Measurements from ENCODE around the gene SPAG9. TPM values are rescaled to one million over a fixed set of nuclear protein-coding genes. Genes with fewer than 3 reads are reported as not detected.

Gene SPAG9
- total and polyA plus RNA-seq, 2 donors from 2014 or later = 15.4 to 93.3 TPM

DNA sequence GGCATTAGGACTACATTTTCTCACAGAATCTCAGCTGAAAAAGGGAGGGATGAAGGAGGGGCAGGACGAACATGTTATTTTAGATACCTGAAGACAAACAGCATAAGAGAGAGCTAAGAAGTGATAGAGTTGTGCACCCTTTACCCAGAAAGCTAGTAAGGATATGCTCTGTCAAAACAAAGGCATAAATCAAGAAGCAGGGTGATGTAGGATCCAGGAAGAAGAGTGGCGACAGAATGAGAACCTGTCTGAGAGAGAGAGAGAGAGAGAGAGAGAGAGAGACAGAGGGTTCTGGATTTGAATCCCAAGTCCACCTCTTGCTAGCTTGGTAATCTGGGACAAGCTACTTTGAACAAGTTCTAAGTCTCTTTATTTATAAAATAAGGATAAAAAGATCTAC, 103.4 kb downstream of the SPAG9 start:
- TF ChIP-seq, protein P1, sequence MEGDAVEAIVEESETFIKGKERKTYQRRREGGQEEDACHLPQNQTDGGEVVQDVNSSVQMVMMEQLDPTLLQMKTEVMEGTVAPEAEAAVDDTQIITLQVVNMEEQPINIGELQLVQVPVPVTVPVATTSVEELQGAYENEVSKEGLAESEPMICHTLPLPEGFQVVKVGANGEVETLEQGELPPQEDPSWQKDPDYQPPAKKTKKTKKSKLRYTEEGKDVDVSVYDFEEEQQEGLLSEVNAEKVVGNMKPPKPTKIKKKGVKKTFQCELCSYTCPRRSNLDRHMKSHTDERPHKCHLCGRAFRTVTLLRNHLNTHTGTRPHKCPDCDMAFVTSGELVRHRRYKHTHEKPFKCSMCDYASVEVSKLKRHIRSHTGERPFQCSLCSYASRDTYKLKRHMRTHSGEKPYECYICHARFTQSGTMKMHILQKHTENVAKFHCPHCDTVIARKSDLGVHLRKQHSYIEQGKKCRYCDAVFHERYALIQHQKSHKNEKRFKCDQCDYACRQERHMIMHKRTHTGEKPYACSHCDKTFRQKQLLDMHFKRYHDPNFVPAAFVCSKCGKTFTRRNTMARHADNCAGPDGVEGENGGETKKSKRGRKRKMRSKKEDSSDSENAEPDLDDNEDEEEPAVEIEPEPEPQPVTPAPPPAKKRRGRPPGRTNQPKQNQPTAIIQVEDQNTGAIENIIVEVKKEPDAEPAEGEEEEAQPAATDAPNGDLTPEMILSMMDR (IDR thresholded peaks at IDR 0.05; ENCODE audit: borderline replicate concordance, extremely low read depth, insufficient read depth) = no peak
- Histone ChIP-seq H3K4me1 (ENCODE audit: control insufficient read depth in 2 of 3, insufficient read depth in 2 of 3, low read depth in 1 of 3, low read length in 3 of 3) (peaks cover 0 to 2% (median 0%) of the 10 kb centered on the region in 3 donors), H3K9me3 (ENCODE audit: control insufficient read depth in 2 of 3, insufficient read depth in 1 of 3, low read length in 3 of 3) (no peaks in the 10 kb centered on the region), H3K27ac (ENCODE audit: low read depth in 2 of 2, low read length in 2 of 2) (no peak overlapping the region), H3K36me3 (ENCODE audit: control insufficient read depth in 2 of 3, insufficient read depth in 3 of 3, low read length in 3 of 3) (peaks cover 2 to 15% (median 13%) of the 10 kb centered on the region in 3 donors), H3K9ac (ENCODE audit: low read length in 3 of 3) (no peak overlapping the region), H3K4me3 (ENCODE audit: low read length in 3 of 3) (no peak overlapping the region), H3K27me3 (ENCODE audit: control insufficient read depth, insufficient read depth, low read length) (no peaks in the 10 kb centered on the region)
- DNase-seq (no peak), FAIRE-seq (no peak)
- intact Hi-C loops (cut with DNase I) = no loop called here

GRCh38 chr17:51016099-51016498, 104.6 kb downstream of the SPAG9 start:
- intact Hi-C loops (cut with DNase I) = no loop called here
- Histone ChIP-seq H3K9ac (ENCODE audit: low read length in 3 of 3) (no peak overlapping the region), H3K27me3 (ENCODE audit: control insufficient read depth, insufficient read depth, low read length) (no peaks in the 10 kb centered on the region), H3K9me3 (ENCODE audit: control insufficient read depth in 2 of 3, insufficient read depth in 1 of 3, low read length in 3 of 3) (no peaks in the 10 kb centered on the region), H3K4me1 (ENCODE audit: control insufficient read depth in 2 of 3, insufficient read depth in 2 of 3, low read depth in 1 of 3, low read length in 3 of 3) (peaks cover 0 to 2% (median 0%) of the 10 kb centered on the region in 3 donors), H3K27ac (ENCODE audit: low read depth in 2 of 2, low read length in 2 of 2) (no peak overlapping the region), H3K36me3 (ENCODE audit: control insufficient read depth in 2 of 3, insufficient read depth in 3 of 3, low read length in 3 of 3) (peaks cover 2 to 15% (median 13%) of the 10 kb centered on the region in 3 donors), H3K4me3 (ENCODE audit: low read length in 3 of 3) (no peak overlapping the region)
- DNase-seq = peak in 1 of 5 donors; percentile 29
- FAIRE-seq = no peak
- TF ChIP-seq, protein P1 (IDR thresholded peaks at IDR 0.05; ENCODE audit: borderline replicate concordance, extremely low read depth, insufficient read depth) = no peak

DNA sequence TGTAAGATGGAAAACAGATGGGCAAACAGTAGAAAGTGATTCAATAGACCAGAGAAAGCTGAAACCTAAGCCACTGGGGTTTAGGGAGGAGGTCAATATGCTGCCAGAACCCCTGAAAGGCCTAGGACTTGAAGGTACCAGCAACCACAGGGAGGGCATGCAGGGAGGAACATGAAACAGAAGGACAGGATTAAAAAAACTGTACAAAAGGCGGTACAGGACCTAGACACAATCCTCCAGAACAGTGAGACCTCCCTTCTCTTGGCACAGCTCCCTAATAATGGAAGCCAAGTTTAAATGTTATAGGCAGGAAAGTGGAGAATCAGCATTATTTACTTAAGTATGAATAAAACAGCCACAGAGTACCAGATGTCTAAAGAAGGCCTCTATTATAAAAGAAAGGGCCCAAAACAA, 105.5 kb downstream of the SPAG9 start:
- no peaks in the 10 kb centered on the region for H3K27me3 ChIP-seq (ENCODE audit: control insufficient read depth, insufficient read depth, low read length)
- TF ChIP-seq, protein P1 (IDR thresholded peaks at IDR 0.05; ENCODE audit: borderline replicate concordance, extremely low read depth, insufficient read depth) = no peak
- H3K27ac ChIP-seq (ENCODE audit: low read depth in 2 of 2, low read length in 2 of 2) = peak overlapping the region in 1 of 2 donors; percentile 80
- no peak overlapping the region for H3K4me3 ChIP-seq (ENCODE audit: low read length in 3 of 3)
- no peak overlapping the region for H3K9ac ChIP-seq (ENCODE audit: low read length in 3 of 3)
- no peak for FAIRE-seq
- H3K9me3 ChIP-seq (ENCODE audit: control insufficient read depth in 2 of 3, insufficient read depth in 1 of 3, low read length in 3 of 3) = no peaks in the 10 kb centered on the region
- intact Hi-C loops (cut with DNase I) = no loop called here
- DNase-seq = peak in 1 of 5 donors; percentile 24
- H3K4me1 ChIP-seq (ENCODE audit: control insufficient read depth in 2 of 3, insufficient read depth in 2 of 3, low read depth in 1 of 3, low read length in 3 of 3) = peaks cover 0 to 2% (median 0%) of the 10 kb centered on the region in 3 donors
- peaks cover 0 to 18% (median 6%) of the 10 kb centered on the region in 3 donors for H3K36me3 ChIP-seq (ENCODE audit: control insufficient read depth in 2 of 3, insufficient read depth in 3 of 3, low read length in 3 of 3)

- no peak overlapping the region for H3K9ac ChIP-seq (ENCODE audit: low read length in 3 of 3)
- TF ChIP-seq, protein P1 (IDR thresholded peaks at IDR 0.05; ENCODE audit: borderline replicate concordance, extremely low read depth, insufficient read depth) = no peak
- peaks cover 0 to 20% (median 4%) of the 10 kb centered on the region in 3 donors for H3K36me3 ChIP-seq (ENCODE audit: control insufficient read depth in 2 of 3, insufficient read depth in 3 of 3, low read length in 3 of 3)
- no peak overlapping the region for H3K27ac ChIP-seq (ENCODE audit: low read depth in 2 of 2, low read length in 2 of 2)
- intact Hi-C loops (cut with DNase I) = no loop called here
- FAIRE-seq = no peak
- DNase-seq = no peak
- no peaks in the 10 kb centered on the region for H3K9me3 ChIP-seq (ENCODE audit: control insufficient read depth in 2 of 3, insufficient read depth in 1 of 3, low read length in 3 of 3)
- no peak overlapping the region for H3K4me3 ChIP-seq (ENCODE audit: low read length in 3 of 3)
- H3K4me1 ChIP-seq (ENCODE audit: control insufficient read depth in 2 of 3, insufficient read depth in 2 of 3, low read depth in 1 of 3, low read length in 3 of 3) = peaks cover 0 to 2% (median 0%) of the 10 kb centered on the region in 3 donors
- no peaks in the 10 kb centered on the region for H3K27me3 ChIP-seq (ENCODE audit: control insufficient read depth, insufficient read depth, low read length)
These were observed 106.5 kb downstream of the SPAG9 start for GRCh38 chr17:51014129-51014528.
